Measurements from ENCODE around the gene RAB11FIP3.
"Not testable (repeated sequence)": the region's sequence is repeated elsewhere in the genome, so short reads cannot be mapped to it uniquely, and the experiment has no call there.

The RAB11FIP3 gene

DNA sequence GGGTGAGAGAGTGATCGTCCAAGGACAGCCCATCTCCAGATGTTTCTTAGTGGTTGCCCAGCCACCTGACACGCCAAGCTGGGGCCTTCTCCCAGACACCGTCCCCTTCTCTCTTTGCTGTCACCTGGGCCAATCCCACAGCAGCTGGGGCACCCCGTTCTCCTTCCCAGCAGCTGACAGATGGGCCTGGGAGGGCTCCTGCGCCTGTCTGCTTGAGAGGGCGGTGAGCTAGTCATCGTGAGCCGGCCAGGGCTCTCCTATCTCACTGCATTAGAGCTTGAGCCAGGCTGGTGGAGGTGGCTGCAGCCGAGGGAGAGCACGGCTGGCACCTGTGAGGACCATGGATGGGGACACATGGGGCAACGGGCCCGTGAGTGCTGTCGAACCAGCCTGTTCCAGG is 41.2 kb downstream of the RAB11FIP3 start:
- no peak for DNase-seq (ENCODE audit: low read depth in 2 of 2)

DNA sequence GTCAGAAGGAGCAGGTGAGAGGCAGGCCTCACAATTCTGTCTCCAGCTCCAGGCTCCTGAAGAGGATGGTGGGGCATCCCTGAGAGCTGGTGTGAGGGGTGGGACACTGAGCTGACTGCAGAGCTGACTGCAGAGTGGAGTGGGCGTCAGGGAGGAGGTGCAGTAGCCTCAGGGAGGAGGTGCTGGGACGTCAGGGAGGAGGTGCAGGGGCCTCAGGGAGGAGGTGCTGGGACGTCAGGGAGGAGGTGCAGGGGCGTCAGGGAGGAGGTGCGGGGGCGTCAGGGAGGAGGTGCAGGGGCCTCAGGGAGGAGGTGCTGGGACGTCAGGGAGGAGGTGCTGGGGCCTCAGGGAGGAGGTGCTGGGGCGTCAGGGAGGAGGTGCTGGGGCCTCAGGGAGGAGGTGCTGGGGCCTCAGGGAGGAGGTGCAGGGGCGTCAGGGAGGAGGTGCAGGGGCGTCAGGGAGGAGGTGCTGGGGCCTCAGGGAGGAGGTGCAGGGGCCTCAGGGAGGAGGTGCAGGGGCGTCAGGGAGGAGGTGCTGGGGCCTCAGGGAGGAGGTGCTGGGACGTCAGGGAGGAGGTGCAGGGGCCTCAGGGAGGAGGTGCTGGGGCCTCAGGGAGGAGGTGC is 41.9 kb downstream of the RAB11FIP3 start:
- not testable (repeated sequence) for DNase-seq (ENCODE audit: low read depth in 2 of 2)

GRCh38 chr16:468068-468821 is 42.8 kb downstream of the RAB11FIP3 start:
- DNase-seq (ENCODE audit: low read depth in 2 of 2), result no peak

GRCh38 chr16:469459-469858 is 44.0 kb downstream of the RAB11FIP3 start:
- not testable (repeated sequence) for DNase-seq (ENCODE audit: low read depth in 2 of 2)

DNA sequence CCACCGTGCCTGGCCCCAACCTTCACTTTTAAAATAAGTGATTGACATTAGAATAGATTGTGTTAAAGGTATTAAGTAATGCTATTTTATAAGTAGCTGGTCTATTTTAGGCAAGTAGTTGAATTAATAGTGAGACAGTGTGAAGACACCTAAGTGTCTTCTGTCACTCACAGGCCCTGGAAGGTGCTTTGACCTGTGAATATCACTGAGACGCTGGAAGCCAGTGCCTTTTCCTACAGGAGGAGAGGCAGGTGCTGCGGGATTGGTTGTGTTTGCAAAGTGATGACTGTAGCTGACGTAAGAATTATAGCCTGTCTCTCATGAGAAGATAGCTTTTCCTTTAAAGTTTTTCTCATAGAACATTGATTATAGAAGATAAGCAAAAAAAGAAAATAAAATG is 45.0 kb downstream of the RAB11FIP3 start:
- DNase-seq (ENCODE audit: low read depth in 2 of 2), result no peak

DNA sequence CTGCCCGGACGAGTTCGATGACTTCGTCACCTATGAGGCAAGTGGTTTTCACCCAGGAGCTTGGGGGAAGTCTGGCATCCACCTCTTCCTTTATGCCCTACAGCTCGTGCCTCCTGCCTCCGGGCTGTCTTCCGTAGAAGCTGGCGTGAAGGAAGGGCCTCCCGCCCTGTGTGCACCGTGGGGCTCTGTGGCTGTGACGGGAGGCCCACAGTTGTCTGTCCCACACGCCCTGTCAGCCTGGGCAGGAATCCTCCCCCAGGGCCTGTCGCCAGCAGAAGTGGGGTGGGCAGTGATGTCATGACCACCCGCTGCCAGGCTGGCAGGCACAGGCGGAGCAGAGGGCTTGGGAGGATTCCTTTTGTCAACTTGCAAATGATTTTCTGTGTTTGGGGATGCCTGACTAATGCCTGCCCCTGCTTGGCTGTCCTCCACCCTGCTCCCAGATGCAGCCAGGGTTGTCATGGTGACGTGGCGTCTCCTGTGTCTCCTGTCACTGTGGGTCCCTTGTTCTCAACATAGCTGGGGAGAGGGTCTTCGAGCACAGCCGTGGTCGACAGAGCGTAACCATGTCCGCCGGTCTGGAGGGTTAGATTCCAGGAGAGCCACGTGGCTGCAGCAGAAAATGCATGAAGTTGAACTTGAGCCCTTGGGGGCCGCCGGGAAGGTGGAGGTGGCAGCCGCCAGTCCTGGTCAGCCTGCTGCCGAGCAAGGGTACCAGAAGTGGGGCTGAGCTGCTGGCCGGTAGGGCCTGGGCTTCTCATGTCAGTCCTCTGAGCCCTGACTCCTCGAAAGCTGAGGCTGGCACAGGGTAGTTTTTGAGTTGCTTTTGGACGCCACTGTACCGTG is 46.1 kb downstream of the RAB11FIP3 start:
- no peak for DNase-seq (ENCODE audit: low read depth in 2 of 2)

GRCh38 chr16:472199-472504 is 46.7 kb downstream of the RAB11FIP3 start:
- no peak for DNase-seq (ENCODE audit: low read depth in 2 of 2)

GRCh38 chr16:473046-474043 is 47.9 kb downstream of the RAB11FIP3 start:
- DNase-seq (ENCODE audit: low read depth in 2 of 2), result no peak

DNA sequence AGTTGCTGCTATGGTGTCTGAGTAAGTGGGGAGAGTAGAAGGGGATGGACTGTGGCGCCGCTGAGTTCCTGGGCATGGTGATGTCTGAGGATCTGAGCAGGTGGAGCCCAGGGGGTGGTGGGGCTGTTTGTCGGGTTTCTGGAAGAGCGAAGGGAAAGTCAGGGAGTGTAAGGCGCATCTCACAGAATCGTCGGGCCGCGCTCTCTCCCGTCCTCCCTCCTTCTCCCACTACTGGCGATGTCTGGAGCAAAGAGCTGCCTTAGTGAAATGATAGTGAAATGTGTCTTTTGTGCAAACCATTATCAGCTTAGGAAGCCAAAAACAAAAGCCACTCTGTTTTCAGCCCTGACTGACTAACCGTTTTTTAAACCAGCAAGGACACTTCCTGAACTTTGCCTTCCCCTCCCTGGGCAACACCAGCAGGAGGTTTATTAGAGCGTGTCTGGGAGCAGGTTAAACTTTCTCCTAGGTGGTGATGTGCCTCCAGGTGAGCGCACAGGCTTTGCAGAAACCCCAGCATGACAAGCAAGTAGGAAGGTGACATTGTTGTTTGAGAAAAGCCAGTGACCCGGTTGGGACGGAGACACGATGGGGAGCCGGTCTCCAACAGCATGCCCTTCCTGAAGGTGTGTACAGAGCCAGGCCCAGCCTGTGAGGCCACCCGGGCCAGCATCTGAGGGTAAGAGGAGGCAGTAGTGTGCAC is 49.1 kb downstream of the RAB11FIP3 start:
- DNase-seq (ENCODE audit: low read depth in 2 of 2), result no peak

DNA sequence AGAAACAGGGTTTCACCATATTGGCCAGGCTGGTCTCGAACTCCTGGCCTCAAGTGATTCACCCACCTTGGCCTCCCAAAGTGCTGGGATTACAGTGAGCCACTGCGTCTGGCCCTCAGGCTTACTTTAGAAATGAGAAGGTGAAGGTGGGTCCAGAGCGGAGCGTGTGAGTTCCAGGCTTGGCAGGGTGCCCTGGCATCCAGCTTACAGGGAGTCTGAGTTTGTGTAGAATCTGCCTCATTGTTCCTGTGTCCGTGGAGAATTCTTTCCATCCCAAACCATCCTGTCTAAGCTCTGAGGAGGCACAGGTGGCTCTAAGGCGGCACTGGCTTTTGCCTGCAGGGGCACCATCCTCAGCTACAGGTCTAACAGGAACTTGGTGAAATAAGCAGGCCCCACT is 50.6 kb downstream of the RAB11FIP3 start:
- no peak for DNase-seq (ENCODE audit: low read depth in 2 of 2)

- no peak for DNase-seq (ENCODE audit: low read depth in 2 of 2)
Observed at GRCh38 chr16:477301-478157, 52.1 kb downstream of the RAB11FIP3 start.

DNA sequence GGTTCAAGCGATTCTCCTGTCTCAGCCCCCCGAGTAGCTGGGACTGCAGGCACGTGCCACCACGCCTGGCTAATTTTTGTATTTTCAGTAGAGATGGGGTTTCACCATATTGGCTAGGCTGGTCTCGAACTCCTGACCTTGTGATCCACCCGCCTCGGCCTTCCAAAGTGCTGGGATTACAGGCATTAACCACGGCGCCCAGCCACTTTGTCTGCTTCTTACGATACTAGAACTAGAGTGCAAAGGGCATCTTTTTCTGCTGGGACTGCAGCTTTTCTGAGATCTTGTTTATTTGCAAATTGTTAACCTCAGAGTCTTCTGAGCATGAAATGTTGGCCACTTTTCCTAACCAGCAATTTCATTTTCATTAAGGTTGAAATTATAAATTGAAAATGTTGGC is 52.8 kb downstream of the RAB11FIP3 start:
- DNase-seq (ENCODE audit: low read depth in 2 of 2), result not testable (repeated sequence)

GRCh38 chr16:482468-483185 is 57.2 kb downstream of the RAB11FIP3 start:
- no peak for DNase-seq (ENCODE audit: low read depth in 2 of 2)

- no peak for DNase-seq (ENCODE audit: low read depth in 2 of 2)
Observed at GRCh38 chr16:483341-484075, 58.1 kb downstream of the RAB11FIP3 start.

DNA sequence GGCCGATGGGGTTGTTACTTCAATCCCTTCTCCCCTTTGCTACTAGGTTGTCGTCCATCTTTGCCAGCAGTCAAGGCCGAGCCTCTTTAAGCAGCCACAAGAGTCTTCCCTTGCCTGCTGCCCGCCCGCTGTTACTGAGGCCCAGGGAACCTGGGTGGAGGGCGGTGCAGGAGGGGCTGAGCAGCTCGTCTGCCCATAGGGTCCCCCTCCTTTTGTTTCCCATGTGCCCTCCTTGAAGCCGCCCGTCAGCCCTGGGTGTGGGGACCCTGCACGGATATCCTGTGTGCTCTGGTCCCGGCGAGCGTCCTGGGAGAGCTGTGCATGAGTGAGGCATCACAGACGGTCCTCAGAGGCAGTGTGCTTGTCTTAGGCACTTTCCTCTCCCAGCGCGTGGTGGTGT is 64.2 kb downstream of the RAB11FIP3 start:
- DNase-seq (ENCODE audit: low read depth in 2 of 2), result no peak

DNA sequence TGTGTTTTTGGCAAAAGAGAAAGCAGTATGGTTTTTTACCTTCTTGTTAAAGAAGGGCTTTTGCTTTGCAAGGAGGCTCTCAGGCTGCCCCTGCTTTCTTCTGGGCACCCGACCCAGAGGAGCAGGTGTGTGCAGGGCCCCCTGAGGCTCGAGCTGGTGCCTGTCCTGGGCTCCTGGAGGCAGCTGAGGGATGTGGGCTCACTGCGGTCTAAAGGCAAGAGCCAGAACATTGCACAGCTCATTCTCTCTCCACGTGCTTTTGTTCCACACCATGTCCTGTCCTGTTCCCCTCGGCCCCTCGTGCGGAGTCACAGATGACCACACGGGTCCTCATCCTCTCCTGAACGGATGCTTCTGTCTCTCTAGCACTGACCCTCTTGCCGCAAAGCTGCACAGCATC is 65.3 kb downstream of the RAB11FIP3 start:
- DNase-seq (ENCODE audit: low read depth in 2 of 2), result no peak

- no peak for DNase-seq (ENCODE audit: low read depth in 2 of 2)
Observed at GRCh38 chr16:491220-491919, 65.9 kb downstream of the RAB11FIP3 start.

Measured in fibroblast of skin of left quadriceps (primary cell).